GM12801 (cell line): ENCODE measurements around the gene DPH3.

Experiments
- TF ChIP-seq, protein P1 (sequence below): IDR thresholded peaks from one replicate; pipeline ENCODE4 v1.5.1; 2011; ENCODE audit warnings: control low read depth; ENCODE audit not compliant: insufficient read length; ENCODE audit errors: extremely low read depth

The DPH3 gene

DNA sequence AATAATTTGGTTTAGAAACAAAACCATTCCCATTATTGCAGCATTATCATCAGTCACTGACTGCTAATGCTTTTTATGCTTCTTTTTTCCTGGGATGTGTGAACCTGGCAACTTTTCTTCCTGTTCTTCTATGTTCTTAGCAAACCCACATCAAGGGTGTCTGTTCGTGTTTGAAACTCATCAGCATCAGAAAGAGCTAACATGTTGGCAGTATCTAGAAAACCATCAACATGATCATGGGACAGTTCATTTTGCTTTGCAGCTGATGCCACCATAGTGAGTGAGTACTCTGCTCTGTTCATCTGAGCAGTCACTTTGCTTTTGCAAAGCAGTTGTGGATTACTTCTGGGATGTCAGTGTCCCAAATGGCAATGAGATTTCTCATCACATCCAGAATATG, 5.9 kb downstream of the DPH3 start:
- TF ChIP-seq, protein P1, sequence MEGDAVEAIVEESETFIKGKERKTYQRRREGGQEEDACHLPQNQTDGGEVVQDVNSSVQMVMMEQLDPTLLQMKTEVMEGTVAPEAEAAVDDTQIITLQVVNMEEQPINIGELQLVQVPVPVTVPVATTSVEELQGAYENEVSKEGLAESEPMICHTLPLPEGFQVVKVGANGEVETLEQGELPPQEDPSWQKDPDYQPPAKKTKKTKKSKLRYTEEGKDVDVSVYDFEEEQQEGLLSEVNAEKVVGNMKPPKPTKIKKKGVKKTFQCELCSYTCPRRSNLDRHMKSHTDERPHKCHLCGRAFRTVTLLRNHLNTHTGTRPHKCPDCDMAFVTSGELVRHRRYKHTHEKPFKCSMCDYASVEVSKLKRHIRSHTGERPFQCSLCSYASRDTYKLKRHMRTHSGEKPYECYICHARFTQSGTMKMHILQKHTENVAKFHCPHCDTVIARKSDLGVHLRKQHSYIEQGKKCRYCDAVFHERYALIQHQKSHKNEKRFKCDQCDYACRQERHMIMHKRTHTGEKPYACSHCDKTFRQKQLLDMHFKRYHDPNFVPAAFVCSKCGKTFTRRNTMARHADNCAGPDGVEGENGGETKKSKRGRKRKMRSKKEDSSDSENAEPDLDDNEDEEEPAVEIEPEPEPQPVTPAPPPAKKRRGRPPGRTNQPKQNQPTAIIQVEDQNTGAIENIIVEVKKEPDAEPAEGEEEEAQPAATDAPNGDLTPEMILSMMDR = no peak

DNA sequence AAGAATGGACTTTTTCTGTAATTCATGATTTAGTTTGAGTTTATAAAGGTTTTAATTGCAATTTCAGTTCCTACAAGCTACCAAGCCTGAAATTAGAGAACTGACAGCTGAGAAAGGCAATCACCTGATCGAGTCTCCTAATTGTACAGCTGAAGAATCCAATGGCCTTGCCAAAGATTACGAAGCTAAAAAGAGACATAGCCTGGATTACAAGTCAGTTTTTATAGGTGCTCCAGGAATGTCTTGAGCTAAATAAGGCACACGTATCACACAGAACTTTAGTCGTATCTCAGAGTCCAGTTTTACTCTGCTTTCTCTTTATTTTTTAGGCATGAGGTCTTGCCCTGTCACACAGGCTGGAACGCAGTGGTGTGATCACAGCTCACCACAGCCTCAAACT, 6.6 kb downstream of the DPH3 start:
- TF ChIP-seq, protein P1 = no peak

DNA sequence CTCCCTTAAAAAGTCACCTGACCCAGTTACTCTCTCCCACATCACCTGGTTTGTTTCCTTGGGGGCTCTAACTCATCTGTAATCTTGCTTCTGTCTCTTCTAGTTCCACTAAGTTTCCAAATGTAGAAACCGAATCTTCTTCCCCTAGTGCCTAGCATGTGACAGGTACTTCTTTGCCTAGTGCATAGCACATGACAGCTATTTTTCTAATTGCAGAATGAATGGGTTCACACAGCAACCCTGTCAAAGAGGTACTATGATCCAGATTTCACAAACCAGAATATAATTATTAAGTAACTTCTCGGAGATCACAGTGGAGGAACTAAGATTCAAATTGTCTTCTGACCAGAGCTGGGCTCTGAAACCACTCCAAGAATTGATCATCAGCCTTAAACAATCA, 7.4 kb downstream of the DPH3 start:
- TF ChIP-seq, protein P1 = no peak

DNA sequence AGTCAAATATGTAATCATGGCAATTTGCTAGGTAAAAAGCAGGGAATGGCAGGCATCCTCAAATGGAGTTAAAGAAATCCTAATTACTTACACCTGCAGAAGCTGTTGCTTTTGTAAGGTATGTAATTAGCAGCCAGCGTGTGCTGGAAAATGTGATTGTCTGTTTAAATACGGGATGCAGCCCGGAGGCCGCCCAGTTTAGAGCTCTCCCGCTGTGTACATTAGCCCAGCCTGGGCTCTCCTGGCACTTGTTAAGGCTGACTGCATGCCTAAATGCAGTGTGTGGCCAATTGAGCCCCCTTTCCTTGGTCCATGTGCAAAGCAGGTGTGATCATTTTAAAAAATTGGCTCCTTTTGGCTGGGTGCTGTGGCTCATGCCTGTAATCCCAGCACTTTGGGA, 9.0 kb downstream of the DPH3 start:
- TF ChIP-seq, protein P1 = no peak

DNA sequence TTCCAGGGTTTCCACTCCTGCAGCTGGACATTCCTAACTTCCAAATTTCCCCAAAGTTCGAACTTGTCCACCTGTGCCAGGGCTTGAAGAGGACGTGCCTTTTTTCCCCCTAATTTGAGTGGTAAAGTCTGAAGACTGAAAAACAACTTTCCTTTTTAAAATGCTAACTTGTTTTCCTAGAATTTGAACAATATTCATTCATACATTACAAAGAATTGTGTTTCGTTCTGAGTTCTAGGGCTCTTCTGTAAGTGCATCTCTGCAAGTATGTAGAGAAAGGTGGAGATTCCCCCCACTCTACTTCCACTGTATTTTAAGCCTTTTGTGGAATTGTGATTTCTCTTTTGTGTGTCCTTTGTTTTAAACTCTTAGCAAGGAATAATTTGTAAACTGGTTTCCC, 9.4 kb downstream of the DPH3 start:
- TF ChIP-seq, protein P1 = no peak

DNA sequence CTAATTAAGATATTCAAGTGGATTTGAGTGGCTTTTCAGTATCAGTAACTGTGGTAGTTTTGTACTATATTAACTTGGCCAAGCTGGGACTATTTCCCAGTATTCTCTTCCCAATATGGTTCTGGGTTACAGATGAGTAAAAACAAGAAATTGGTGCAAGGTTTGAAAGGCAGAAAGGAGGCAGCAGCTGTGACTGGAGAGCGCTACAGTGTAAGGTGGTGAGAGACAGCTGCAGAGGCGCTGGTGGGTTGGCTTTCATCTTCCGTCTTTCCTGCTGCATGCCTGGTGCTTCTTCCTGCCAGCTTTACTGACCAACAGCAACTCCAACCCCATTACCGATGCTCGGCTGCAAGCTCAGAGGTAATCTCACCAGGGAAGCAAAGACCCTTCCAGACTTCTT, 9.8 kb downstream of the DPH3 start:
- TF ChIP-seq, protein P1 = no peak

DNA sequence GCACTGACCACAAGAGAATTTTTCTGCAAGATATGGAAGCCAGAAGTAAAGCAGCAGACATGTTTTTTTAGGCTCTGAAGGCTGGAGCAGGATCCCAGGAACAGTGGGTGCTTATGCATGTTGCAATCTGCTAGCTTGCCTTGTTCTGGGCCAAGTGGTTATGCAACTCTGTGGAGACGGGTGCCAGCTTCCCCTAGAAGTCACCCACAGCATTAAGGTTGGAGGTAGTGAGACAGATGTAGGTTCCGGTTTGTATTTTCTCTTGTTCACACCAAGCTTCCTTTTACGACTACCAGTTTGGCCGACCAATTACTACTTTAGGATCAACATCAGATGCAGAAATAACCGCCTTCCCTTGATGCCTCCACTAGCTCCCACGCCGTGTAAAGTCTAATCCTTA, 11.1 kb downstream of the DPH3 start:
- TF ChIP-seq, protein P1 = no peak

DNA sequence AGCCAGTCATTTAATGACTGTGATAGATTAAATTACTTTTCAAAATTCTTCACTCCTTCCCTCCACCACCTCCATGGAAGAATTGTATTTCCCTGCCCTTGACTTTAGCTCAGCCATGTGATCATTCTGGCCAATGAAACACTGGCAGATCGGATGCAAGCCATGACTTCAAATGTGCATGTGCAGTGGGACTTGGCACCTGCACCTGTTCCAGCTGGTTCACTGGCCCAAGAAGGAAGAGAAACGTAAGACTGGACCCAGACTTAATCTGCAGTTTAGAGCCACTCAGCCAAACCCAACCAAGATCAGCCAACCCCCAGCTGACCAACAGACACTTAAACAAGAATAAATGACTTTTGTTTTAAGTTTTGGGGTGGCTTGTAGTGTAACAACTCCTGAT, 11.8 kb downstream of the DPH3 start:
- TF ChIP-seq, protein P1 = no peak
